Measurements from ENCODE around the gene ZP1. TPM values are rescaled to one million over a fixed set of nuclear protein-coding genes. Genes with fewer than 3 reads are reported as not detected.

The ZP1 gene
- total RNA-seq (2022; extraction: Qiagen RNA extraction; ENCODE audit: low read depth), result 0.11 to 0.23 TPM (median 0.16 TPM) in 4 of 5 replicates, not detected in the other

GRCh38 chr11:60866911-60867870 lies at the start of gene ZP1:
Gene ZP1 (plus strand): TSS chr11:60867542. CDS start chr11:60867562, 20 bp downstream.

GRCh38 chr11:60841797-60842667 lies 25.3 kb upstream of the ZP1 start, which contains the start of gene CCDC86:
Gene CCDC86 (plus strand): TSS chr11:60842113. CDS start chr11:60842125, 12 bp downstream.

GRCh38 chr11:60855726-60856633 lies 11.4 kb upstream of the ZP1 start, which contains the start of gene PTGDR2:
Gene PTGDR2 (minus strand): TSS chr11:60855950. CDS start chr11:60853722, 2,228 bp downstream.

GRCh38 chr11:60906132-60906972 lies 39.0 kb downstream of the ZP1 start, which contains the start of gene PRPF19:
Gene PRPF19 (minus strand): TSS chr11:60906585. CDS start chr11:60906382, 203 bp downstream.

GRCh38 chr11:60913793-60914632 lies 46.7 kb downstream of the ZP1 start, which contains the start of gene TMEM109:
Gene TMEM109 (plus strand): TSS chr11:60914158. CDS start chr11:60919694, 5,536 bp downstream.

GRCh38 chr11:60924110-60924905 lies 57.0 kb downstream of the ZP1 start, which contains the start of gene TMEM132A:
Gene TMEM132A (plus strand): TSS chr11:60924460. CDS start chr11:60924634, 174 bp downstream.

Other genes with a start within 250 kb of the ZP1 start
- not detected in 5 replicates for gene MS4A8, start 167.9 kb upstream of the ZP1 start, total RNA-seq (2022; extraction: Qiagen RNA extraction; ENCODE audit: low read depth)
- gene MS4A18, start 142.8 kb upstream of the ZP1 start, total RNA-seq (2022; extraction: Qiagen RNA extraction; ENCODE audit: low read depth), result not detected in 5 replicates
- not detected in 5 replicates for gene MS4A15, start 110.7 kb upstream of the ZP1 start, total RNA-seq (2022; extraction: Qiagen RNA extraction; ENCODE audit: low read depth)
- not detected in 5 replicates for gene MS4A10, start 82.2 kb upstream of the ZP1 start, total RNA-seq (2022; extraction: Qiagen RNA extraction; ENCODE audit: low read depth)
- gene CCDC86, start 25.4 kb upstream of the ZP1 start, total RNA-seq (2022; extraction: Qiagen RNA extraction; ENCODE audit: low read depth), result 83.6 to 113 TPM (median 100 TPM) in 5 replicates
- gene PTGDR2, start 11.6 kb upstream of the ZP1 start, total RNA-seq (2022; extraction: Qiagen RNA extraction; ENCODE audit: low read depth), result 0.04 to 0.08 TPM in 2 of 5 replicates, not detected in the others
- gene PRPF19, start 39.0 kb downstream of the ZP1 start, total RNA-seq (2022; extraction: Qiagen RNA extraction; ENCODE audit: low read depth), result 161 to 201 TPM (median 198 TPM) in 5 replicates
- 99.5 to 133 TPM (median 128 TPM) in 5 replicates for gene TMEM109, start 46.6 kb downstream of the ZP1 start, total RNA-seq (2022; extraction: Qiagen RNA extraction; ENCODE audit: low read depth)
- 124 to 192 TPM (median 185 TPM) in 5 replicates for gene TMEM132A, start 56.9 kb downstream of the ZP1 start, total RNA-seq (2022; extraction: Qiagen RNA extraction; ENCODE audit: low read depth)
- gene SLC15A3, start 84.6 kb downstream of the ZP1 start, total RNA-seq (2022; extraction: Qiagen RNA extraction; ENCODE audit: low read depth), result not detected in 5 replicates
- 0.10 to 0.64 TPM (median 0.27 TPM) in 5 replicates for gene CD6, start 104.1 kb downstream of the ZP1 start, total RNA-seq (2022; extraction: Qiagen RNA extraction; ENCODE audit: low read depth)
- gene CD5, start 234.9 kb downstream of the ZP1 start, total RNA-seq (2022; extraction: Qiagen RNA extraction; ENCODE audit: low read depth), result not detected in 5 replicates

Data from A549 treated with CpdA at 1 μM for 4 hours (cell line).